ENCODE measurements around the gene TNNC2. TPM values are rescaled to one million over a fixed set of nuclear protein-coding genes. Genes with fewer than 3 reads are reported as not detected.

TNNC2 gene
- total RNA-seq, 1 experiment from 2014 or later, result 4.6 TPM

DNA sequence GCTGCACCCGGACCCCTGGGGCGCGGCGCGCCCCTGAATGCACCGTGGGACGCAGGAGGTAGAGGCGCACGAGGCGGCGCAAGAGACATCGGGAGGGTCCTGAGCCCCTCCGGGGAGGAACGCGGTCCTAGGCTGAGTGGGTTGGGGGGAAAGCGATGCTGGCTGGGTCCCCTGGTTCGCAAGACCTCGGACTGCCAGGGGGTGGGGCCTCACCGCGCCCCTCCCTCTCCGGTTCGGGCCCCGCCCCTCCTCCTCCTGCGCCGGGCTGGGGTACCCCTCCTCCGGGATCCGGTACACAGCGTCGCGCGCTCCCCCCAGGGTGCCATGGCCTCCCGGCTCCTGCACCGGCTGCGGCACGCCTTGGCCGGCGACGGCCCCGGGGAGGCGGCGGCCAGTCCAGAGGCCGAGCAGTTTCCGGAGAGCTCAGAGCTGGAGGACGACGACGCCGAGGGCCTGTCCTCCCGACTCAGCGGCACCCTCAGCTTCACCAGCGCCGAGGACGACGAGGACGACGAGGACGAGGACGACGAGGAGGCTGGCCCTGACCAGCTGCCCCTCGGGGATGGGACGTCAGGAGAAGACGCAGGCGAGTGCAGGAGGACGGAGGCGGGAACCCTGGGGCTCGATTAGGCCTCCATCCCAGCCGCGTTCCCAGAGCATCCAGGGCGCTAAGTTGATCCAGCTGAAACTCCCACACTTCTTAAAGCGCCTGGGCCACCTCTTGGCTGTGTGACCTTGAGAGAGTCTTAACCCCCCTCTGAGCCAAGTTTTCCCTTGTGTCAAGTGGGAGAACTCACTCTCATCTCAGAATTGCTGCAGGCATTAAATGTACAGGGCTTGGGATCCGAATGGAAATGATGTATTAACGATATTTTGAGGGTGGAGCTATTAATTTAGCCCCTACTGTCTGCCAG is 7.0 kb upstream of the TNNC2 start:
- peak overlapping the region; percentile 80 for H3K4me2 ChIP-seq (ENCODE audit: insufficient read depth, insufficient read length, low read length)
- peaks cover 23 to 25% of the 10 kb centered on the region in 2 experiments for H3K4me1 Mint-ChIP-seq
- peak overlapping the region in 1 of 3 experiments; percentile 52; a peak in 1 of 7 replicates for H3K27ac Mint-ChIP-seq
- H3K9me3 ChIP-seq (ENCODE audit: control insufficient read depth, low read depth, low read length), result no peaks in the 10 kb centered on the region
- H3K14ac ChIP-seq (ENCODE audit: insufficient read depth, low read length), result peak overlapping the region; percentile 78
- peaks cover 5% of the 10 kb centered on the region for H3K79me1 ChIP-seq (ENCODE audit: insufficient read depth, low read depth, low read length, poor library complexity, severe bottlenecking)
- H2BK5ac ChIP-seq (ENCODE audit: insufficient read length, low read length), result no peak overlapping the region
- H3K79me2 ChIP-seq (ENCODE audit: insufficient read depth, low read length), result no peaks in the 10 kb centered on the region
- peak; percentile 89 for DNase-seq
- TF ChIP-seq, protein P1, sequence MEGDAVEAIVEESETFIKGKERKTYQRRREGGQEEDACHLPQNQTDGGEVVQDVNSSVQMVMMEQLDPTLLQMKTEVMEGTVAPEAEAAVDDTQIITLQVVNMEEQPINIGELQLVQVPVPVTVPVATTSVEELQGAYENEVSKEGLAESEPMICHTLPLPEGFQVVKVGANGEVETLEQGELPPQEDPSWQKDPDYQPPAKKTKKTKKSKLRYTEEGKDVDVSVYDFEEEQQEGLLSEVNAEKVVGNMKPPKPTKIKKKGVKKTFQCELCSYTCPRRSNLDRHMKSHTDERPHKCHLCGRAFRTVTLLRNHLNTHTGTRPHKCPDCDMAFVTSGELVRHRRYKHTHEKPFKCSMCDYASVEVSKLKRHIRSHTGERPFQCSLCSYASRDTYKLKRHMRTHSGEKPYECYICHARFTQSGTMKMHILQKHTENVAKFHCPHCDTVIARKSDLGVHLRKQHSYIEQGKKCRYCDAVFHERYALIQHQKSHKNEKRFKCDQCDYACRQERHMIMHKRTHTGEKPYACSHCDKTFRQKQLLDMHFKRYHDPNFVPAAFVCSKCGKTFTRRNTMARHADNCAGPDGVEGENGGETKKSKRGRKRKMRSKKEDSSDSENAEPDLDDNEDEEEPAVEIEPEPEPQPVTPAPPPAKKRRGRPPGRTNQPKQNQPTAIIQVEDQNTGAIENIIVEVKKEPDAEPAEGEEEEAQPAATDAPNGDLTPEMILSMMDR (conservative IDR thresholded peaks at IDR 0.05), result no peak
- H3K27ac ChIP-seq (ENCODE audit: insufficient read length, low read depth, low read length), result no peak overlapping the region
- H3K9ac ChIP-seq (ENCODE audit: extremely low read depth, insufficient read length, low read length), result peak overlapping the region; percentile 67
- H3K36me3 Mint-ChIP-seq (ENCODE audit: insufficient read depth in 1 of 3, low read depth in 3 of 3), result peaks cover 2 to 31% (median 29%) of the 10 kb centered on the region in 3 experiments; a peak in 6 of 7 replicates
- peak overlapping the region; percentile 75 to 88 for H3K4me3 Mint-ChIP-seq
- H3K27me3 Mint-ChIP-seq (ENCODE audit: low read depth), result no peaks in the 10 kb centered on the region
- H2BK15ac ChIP-seq (ENCODE audit: low read depth, low read length), result no peak overlapping the region
- no peak overlapping the region for H2BK120ac ChIP-seq (ENCODE audit: low read depth, low read length, poor library complexity, severe bottlenecking)
- H3T11ph ChIP-seq (ENCODE audit: low read length), result no peak overlapping the region
- no peak overlapping the region for H3K4ac ChIP-seq (ENCODE audit: low read depth, low read length)
- H3K27me3 ChIP-seq (ENCODE audit: insufficient read depth, low read length), result no peaks in the 10 kb centered on the region
- H3K56ac ChIP-seq (ENCODE audit: insufficient read length, low read depth, low read length), result no peak overlapping the region
- H4K8ac ChIP-seq (replicated peaks; ENCODE audit: insufficient read length, low read depth, low read length), result no peak overlapping the region
- H3K4me1 ChIP-seq (ENCODE audit: insufficient read depth, low read length), result peaks cover 4% of the 10 kb centered on the region; the same call in 1 of the 2 replicates
- no peak overlapping the region for H2AK5ac ChIP-seq (ENCODE audit: insufficient read length, low read length)
- no peak overlapping the region for H2AFZ ChIP-seq (ENCODE audit: low read length)
- H2BK20ac ChIP-seq (ENCODE audit: low read depth, low read length, poor library complexity, severe bottlenecking), result no peak overlapping the region
- no peaks in the 10 kb centered on the region for H3K9me3 Mint-ChIP-seq
- peak overlapping the region; percentile 68 for H3K18ac ChIP-seq (ENCODE audit: insufficient read length, low read depth, low read length)
- no peak overlapping the region for H4K5ac ChIP-seq (ENCODE audit: insufficient read length, low read depth, low read length)
- no peak overlapping the region for H4K91ac ChIP-seq (ENCODE audit: insufficient read length, low read depth, low read length)
- H2BK12ac ChIP-seq (ENCODE audit: insufficient read length, low read depth, low read length), result peak overlapping the region; percentile 17
- peaks cover 9% of the 10 kb centered on the region for H3K23me2 ChIP-seq (ENCODE audit: insufficient read length, low read depth, low read length, poor library complexity, severe bottlenecking)
- WGBS (ENCODE audit: extremely low coverage, insufficient read length, low lambda C conversion rate), result no CpG with 5 or more reads among the region's 71 CpGs
- no peak overlapping the region for H3K23ac ChIP-seq (ENCODE audit: insufficient read length, low read depth, low read length)
- no peaks in the 10 kb centered on the region for H4K20me1 ChIP-seq (ENCODE audit: control insufficient read depth, insufficient read depth, insufficient read length)

All from H9 (cell line).